HG03457 (cell line): ENCODE measurements around the gene ZP1.

Source experiments
- ATAC-seq: cut with Tn5 transposase; IDR thresholded peaks from one replicate; pipeline ENCODE4 v1.9.1; 2021; ENCODE audit warnings: moderate number of reproducible peaks; ENCODE audit not compliant: unreplicated experiment

ZP1 gene

DNA sequence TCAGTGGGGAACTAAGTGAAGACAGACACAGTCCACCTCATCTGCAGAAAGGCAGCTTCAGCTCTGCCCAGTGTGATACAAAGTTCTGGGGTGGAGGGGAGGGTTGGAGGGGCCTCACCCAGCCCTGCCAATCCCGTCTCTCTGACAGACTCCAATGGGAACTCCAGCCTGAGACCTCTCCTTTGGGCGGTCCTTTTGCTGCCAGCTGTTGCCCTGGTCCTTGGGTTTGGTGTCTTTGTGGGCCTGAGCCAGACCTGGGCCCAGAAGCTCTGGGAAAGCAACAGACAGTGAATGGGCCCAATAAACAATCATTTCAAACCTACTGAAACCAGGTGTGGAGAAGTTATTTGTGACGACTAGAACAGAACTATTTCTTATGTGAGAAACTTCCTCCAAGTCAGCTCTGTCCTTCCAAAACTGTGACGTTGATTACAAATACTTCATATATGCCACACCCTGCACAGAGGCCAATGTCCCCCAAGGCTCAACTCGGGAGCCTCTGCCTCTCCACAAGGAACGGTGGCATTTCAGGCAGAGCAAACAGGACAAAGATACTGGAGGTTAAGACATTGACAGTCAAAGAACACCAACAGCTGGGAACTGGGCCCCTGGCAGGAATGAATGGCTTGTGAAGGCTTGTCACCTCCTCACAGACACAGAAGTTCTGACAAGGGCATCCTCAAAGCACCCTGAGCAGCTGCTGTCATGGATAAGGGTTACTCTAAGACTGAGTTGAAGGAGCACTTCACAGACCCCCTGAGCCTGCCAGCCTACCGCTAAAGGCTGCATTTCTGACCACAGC is 8.2 kb downstream of the ZP1 start:
- ATAC-seq, result no peak

DNA sequence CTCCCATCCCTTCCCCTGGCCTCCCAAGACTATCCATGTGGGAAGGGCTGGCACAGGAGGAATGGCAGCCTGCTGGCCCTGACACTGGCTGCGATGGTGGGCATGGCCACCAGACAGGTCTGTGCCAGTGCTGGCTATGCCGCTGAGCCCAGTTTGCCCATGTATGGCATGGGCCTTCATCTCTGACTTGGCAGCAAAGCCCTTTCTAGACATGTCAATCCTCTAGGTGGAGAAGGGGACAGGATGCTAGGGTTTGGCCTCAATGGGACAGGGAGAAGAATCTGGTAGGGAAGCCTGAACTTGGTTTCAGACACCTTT is 8.8 kb downstream of the ZP1 start:
- ATAC-seq, result no peak

DNA sequence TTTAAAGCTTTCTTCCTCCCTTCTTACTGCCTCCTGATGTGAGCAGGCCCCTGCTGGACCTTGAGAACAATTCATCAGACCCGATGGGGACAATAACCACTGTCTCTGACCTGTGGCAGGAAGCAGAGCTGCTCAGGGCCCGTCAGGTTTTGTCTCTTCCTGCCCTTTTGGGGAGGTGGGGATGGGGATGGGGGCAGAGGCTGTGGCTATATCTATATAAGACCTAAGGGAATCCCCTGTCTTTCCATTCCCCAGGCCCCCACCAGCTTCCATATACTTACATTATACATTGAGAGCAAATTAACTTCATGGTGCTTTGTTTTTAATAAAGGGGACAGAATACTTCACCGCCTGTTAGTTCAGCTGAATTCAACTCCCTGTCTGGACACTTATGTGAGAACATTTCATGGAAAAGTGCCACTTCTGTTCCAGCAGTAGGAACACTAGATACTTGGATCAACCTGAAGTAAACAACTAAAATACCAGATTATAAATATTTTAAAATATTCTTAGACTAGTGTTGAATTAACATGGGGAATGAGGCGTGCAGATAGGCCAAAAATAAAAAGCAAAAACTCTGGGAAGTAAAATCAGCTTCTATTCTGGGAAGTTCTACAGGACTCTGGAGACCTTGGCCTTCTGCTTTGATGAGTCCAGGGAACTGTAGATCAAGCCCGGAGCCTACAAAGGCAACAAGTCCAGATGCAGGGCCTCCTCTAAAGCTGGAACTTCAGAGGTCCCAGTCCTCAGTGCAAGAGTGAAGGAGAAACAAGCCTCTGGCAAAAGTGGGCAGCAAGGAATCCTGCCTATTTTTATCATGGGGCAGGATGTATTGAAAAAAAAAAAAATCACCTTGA is 11.1 kb downstream of the ZP1 start:
- no peak for ATAC-seq

DNA sequence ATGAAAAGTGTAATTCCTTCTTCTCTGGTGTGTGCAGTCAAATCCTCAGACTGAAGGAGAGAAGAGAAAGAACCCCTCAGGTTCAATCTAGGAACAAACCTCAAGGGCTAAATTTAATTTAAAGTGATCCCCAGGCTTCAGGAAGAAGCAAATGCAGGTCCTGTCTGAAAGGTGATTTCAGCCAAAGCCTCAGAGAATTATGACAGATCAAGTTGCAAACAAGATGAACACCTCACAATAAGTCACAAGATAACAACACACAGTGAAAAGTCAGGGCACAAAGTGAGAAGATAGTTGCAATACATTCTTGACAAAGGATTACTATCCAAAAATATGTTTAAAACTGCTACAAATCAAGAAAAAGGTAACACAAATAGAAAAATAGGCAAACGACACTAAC is 11.8 kb downstream of the ZP1 start:
- no peak for ATAC-seq

DNA sequence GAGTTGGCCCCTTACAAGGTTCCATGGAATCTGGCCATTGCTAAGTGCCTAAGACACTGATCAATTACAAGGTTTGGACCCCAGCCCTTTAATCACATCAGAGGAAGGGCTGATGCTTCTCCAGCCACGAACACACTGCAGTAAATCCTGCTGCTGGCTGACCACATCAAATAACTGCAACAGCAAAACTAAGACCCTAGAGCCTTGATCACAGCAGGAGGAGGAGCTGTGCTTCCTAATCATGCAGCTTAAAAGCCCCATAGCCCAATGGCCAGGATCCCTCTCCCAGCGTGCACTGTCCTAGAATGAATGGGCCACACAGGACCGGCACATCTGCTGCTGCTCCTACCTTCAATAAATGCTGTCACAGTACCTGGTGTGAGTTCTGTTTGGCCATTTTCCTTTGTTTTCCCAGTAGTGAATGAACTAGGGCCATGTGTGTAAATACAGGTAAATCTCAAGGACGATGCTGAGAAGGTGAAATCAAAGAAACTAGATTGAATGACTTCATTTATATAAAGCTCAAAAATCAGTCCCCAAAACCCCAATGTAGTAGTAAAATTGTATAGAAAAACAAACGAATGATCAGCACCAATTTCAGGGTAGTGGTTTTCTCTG is 12.7 kb downstream of the ZP1 start:
- ATAC-seq, result no peak

DNA sequence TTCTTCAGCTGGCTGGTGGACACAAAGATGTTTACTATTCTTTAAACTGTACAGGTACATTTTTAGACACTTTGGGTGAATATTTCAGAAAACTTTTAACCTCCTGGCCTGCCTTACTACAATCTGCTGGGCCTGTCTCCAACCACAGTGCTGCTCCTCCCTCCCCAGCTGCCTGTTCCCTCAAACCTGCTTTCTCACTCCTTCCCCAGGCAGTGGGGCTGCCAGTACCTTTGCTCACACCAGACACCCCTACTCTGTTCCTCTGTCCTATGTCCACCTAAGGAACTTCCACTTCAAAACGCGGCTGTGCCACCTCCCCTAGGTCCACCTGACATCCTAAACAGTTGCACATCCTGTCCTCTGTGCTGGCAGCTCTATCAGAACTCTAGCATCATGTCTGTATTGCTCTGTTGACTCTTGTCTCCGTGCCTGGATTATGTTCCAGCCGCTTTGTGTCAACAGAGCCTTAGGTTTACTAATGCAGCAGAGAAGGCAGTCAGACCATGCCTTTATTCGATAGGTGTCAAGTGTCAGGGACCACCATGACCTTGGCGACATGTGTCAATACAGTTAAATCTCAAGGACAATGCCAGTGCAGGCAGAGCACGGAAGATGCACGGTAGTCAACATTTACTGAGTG is 13.4 kb downstream of the ZP1 start:
- no peak for ATAC-seq

DNA sequence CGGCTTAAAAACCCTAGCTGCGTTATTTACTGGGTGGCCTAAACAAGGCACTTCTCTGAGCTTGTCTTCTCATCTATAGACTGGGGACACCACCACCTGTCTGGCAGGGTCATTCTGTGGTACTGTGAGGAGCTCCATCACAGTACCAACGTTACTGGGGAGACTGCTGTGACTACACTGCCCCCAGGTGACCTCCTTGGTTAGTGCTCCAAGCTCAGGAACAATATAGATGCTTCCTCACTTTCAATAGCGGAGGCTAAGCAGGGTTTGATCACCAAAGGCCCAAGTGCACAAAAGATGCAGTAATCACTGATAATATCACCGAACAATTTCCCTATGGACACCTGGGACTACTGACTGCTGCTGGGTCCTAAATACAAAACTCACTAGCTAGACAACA is 20.2 kb downstream of the ZP1 start:
- no peak for ATAC-seq

DNA sequence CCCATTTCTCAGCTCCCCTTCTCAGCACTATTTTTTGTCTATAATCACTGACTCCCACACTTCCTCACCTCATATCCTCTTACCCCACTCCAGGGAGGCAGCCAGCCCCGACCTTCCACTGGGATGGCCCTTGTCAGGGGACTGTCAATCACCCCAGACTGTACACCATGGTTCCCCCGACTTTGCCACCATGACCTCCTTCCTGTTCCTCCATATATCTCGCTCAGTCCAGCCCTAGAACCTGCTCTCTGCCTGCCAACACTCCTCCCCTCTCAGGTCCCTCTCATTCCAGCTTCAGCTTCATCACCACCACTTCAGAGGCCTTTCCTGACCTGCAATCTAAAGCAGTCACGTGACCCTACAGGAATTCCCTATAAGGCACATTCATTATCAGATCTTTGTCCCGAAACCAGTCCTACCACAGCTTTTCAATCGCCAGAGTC is 22.5 kb downstream of the ZP1 start:
- ATAC-seq, result no peak

DNA sequence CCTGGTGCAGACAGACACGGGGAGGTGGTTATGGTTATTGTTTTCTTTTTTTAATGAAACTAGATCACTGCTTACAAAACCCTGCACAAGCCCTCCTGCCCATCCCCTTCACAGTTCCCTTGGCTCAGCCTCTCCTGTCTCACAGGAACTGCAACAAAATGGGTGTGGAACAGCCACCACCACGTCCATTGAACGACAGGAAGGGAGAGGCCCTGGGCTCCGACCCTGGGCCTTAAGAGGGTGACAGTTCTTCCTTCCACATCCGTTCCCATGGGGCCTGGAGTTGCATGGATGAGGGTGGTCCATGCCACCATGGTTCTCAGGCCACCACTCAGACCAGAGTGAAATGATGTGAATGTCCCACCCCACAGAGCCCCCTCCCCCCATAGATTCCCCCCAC is 23.4 kb downstream of the ZP1 start:
- ATAC-seq, result no peak

DNA sequence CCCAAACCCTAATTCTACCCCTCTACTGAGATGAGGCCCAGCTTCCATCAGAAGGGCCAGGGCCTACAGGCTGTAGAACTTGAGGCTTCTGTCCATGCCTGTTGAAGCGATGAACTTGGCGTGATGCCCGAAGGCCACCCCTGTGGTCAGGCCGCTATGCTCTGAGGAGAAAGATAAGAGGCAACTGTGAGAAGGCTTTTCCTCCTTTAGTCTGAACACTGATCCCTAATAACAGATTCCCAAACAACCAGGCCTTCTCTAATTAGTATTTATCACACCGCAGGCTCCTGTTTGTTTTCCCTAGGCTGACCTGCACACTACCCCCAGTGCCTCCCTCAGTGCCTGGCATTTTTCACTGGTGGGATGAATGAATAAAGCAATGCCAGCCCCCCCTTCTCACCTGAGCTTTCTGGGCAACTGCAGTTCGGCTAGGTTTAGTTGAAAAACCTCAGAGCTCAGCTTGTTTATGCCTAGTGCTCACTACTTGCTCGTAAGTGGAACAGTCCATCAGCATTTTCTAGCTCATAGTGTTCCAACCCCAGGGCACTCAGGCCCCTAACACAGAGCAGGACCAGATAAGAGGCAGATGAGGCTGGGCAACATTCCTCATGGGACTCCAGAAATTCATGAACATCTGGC is 23.9 kb downstream of the ZP1 start:
- ATAC-seq, result no peak

DNA sequence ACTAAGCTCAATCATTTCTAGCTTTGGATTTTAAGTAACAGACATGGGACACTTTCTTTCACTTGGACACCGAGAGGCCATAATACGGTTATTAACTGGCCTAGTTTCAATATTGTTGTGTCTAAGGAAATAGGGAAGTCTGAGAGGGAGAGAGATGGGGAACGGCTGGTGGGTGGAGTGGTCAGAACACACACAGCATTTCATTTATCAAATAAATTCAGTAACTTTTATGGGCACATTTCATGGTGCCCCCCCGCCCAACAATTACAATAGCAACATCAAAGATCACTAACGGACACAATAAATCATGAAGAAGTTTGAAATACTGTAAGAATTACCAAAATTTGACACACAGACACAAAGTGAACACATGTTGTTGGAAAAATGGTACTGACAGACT is 28.3 kb downstream of the ZP1 start:
- no peak for ATAC-seq

DNA sequence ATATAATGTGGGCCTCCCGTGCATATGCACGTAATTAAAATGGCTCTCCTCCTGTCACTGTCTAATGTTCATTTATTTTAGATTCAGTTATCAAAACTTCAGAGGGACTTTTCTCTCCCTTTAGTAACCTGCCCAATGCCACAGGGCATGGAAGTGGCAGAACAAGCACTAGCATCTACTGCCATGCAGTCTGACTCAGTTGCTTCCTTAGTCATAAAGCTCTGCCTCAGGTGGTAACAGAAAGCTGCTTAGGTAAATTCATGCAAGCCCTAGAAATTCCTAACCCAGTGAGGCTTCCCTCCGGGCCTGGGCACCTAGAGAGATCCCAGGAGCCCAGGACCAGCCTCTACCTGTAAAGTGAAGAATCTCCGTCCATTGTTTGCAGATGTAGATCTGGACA is 30.2 kb downstream of the ZP1 start:
- no peak for ATAC-seq

DNA sequence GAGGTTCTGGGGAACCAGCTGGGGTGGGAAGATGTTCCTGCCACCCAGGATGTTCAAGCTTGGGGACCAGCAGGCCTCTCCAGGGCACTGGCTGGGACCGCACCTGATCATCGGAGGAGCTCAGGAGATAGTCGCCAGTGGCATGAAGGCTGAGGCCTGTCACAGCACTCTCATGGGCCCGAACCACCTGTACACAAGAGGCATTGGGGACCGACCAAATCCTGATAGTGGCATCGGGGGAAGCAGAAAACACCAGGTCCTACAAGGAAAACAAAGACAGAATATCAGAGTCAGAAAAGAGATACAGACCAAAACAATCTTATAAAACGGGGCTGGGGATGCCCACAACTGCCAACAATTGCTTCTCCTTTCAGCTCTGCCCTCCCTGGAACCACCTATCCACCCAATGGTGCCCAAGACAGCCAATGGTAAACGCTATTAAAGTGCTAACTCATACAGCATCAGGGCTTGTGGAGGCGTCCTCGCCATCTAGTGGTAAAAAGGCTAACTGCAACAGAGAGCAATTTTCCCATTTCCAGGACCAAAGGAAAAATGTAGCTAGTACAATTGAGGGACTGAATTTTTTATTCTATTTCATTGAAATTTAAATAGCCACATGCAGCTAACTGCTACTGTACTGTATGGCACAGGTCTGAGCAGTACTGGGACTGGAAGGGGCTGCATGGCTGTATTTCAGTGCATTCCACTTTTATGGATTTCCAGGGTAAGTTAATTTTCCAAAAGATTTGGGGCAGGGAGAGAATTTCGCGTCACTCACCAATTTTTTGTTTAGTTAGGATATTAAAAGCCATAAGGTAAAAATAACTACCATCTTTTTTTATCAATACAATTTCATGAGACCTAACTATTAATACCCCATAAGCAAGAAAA is 31.9 kb downstream of the ZP1 start:
- no peak for ATAC-seq

DNA sequence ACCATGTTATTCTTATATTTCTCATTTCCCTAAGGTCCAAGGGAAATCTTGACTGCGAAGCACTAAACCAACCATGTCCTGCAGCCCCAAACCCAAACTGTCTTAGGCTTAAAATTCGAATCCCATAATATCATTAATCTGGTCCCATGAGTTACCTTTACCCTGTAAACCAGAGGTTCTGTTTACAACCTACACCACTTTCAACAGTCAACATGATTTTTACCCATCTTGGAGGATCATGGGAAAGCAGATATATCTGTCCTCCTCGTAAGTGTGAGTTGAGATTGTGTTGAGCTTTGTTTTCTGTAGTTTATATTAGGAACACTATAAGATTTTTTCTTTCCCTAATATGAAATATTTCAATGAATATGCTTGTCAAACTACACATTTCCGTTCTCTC is 32.6 kb downstream of the ZP1 start:
- no peak for ATAC-seq

DNA sequence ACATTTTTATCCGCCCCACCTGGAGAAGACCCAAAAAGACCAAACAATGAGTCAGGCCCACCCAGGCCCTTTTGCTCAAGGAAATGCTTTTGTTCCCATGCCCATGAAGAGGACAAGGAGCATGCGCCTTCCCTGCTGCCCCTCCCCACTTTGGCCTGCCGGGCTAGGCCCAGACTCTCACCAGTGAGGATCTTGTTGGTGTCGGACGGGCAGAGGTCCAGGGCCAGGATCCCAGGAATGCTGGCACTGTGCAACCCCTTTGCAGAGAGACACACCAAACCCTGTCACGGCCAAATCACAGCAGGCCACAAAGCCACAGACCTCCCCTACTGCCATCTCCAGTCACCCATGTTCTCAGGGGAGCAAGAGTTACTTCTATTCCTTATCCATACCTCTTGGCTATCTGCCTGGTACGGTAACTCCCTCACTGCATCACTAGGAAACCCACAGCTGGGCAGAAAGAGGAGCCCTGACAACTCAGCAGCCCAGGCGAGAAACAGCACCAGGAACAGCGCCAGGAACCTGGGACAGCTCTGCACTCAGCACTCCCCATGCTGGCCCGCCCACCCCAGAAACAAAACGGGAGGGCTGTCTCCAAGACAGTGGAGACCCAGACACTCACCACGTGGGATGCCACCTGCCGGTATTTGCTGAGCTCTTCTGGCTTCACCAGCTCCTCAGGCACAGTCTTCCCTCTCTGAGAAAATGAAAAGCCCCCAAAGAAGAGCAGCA is 33.5 kb downstream of the ZP1 start:
- no peak for ATAC-seq

DNA sequence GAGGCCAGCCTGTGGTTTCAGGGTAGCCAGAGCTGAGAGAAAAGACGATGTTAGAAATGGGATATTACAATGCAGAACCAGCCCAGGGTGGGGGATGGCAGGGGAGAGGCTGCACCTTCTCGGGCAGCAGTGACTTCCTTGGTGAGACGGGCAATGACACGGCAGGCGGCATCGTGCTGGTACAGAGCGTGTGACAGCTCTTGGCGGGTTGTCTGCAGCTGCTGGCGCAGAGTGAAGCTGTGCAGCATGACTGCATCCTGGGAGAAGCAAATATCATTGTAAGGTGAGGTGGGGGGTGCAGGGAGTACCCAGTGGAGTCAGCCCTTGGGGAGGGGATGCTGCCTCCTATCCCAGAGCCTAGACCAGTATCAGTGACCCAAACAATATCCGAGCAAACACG is 35.3 kb downstream of the ZP1 start:
- no peak for ATAC-seq

DNA sequence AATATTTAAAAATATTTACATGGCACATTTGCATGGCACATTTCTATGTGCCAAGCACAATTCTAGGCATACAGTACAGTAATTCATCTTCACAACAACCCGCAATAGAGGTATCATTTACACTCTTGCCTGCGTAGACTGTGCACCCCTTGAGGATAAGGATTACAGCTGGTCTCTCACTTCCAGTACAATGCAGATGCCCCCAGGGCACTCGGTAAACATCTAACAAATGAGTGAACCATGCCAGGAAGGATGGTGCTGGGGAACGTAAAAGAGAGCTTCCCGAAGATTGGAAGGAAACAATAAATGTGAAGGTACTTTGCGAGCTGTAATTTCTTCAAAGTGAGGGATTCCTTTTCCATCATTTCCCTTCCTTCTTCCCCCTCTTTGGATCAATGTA is 37.7 kb downstream of the ZP1 start:
- no peak for ATAC-seq

DNA sequence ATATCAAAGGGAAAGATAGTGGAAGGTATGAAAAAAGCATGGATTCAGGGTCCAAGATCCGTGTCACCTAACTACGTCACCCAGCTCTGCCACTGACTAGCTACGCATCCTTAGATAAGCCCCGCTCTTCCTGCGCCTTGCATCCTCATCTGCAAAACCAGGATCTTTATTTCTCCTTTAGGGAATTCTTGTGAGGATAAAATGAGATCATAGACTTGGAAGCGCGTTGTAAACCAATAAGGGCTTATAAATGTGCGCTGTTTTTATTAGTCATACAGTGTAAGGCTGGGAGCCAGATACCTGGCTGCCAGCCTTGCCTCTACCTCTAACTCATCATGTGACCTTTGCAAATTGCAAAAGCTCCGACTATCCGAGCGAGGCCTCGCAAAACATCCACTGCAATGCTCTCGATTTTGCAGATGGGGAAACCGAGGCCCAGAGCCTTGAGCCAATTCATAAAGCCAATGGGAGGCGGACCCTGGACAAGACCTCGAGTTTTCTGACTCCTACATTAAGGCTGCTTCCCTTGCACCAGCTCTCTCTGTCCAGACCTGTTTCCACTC is 38.3 kb downstream of the ZP1 start:
- ATAC-seq, result no peak
